ENCODE results near the gene GRID2.
"Not testable (repeated sequence)": the region's sequence is repeated elsewhere in the genome, so short reads cannot be mapped to it uniquely, and the experiment has no call there.

Gene GRID2

DNA sequence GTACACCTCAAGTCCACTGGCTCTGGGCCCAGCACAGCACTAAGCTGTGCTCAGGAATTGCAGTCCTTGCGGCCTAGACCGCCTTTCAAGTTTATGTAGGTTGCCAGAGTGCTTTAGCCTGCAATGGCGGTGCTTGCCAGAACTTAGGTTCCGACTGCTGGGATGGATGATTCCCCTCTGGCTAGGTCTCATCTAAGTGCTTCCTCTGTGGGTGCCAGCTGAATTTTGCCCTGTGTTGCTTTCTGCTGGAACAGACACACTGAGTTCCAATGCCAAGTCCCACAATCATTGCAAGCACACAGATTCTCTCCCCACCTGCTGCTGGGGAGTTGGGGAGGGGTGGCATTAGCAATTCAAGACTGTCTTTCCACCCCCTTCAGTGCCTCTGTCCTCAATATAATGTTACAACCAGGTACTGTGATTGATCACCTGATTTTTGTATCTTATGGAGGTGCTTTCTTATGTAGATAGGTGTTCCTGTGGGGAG, 129.5 kb downstream of the GRID2 start:
- in situ Hi-C loops (cut with MboI; ENCODE audit: low sequenced_read_pairs), result no loop called here

- in situ Hi-C loops (cut with MboI; ENCODE audit: low sequenced_read_pairs), result not testable (repeated sequence)
Measured at GRCh38 chr4:92438722-92439121, 135.0 kb downstream of the GRID2 start.

DNA sequence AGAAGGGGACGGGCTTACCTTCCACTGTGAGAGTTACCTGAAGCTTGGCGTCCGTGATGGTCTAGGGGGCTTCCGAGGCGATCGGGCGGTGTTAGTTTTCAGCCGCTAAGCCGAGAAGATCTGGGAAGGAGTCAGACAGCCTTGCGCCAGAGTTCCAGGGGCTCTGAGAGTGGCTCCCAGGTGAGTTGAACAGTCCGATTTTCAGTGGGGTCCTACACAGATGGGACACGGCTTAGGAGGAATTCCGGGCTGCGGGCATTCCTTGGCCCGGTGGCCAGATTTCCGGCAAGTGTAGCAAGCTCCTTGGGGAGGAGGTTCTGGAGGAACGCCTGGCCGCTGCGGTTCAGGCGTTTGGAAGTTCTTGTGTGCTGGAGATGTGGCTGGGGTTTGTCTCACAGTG, 138.4 kb downstream of the GRID2 start:
- in situ Hi-C loops (cut with MboI; ENCODE audit: low sequenced_read_pairs), result not testable (repeated sequence)

- in situ Hi-C loops (cut with MboI; ENCODE audit: low sequenced_read_pairs), result not testable (repeated sequence)
Measured at GRCh38 chr4:92444143-92444843, 140.5 kb downstream of the GRID2 start.

GRCh38 chr4:92445127-92445526, 141.4 kb downstream of the GRID2 start:
- in situ Hi-C loops (cut with MboI; ENCODE audit: low sequenced_read_pairs), result no loop called here

- in situ Hi-C loops (cut with MboI; ENCODE audit: low sequenced_read_pairs), result no loop called here
Measured at GRCh38 chr4:92447255-92447905, 143.6 kb downstream of the GRID2 start.

GRCh38 chr4:92448176-92448575, 144.4 kb downstream of the GRID2 start:
- in situ Hi-C loops (cut with MboI; ENCODE audit: low sequenced_read_pairs), result not testable (repeated sequence)

DNA sequence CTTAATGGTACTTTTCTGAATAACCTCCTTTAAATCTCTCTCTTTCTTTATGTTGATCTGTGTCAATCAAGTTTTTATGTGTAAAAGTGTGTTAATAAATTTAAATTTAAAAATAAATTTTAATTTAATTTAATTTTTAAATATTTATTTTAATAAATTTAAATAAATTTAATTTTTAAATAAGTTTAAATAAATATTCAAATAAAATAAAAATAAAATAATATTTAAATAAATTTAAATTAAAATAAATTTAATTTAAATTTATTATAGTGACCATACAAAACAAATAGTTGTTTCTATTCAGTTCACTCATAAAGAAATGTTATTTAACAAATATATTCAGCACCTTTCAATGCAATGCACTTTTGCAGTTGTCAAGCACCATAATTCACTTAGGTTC, 146.9 kb downstream of the GRID2 start:
- in situ Hi-C loops (cut with MboI; ENCODE audit: low sequenced_read_pairs), result no loop called here

- in situ Hi-C loops (cut with MboI; ENCODE audit: low sequenced_read_pairs), result no loop called here
Measured at GRCh38 chr4:92451782-92452181, 148.0 kb downstream of the GRID2 start.

DNA sequence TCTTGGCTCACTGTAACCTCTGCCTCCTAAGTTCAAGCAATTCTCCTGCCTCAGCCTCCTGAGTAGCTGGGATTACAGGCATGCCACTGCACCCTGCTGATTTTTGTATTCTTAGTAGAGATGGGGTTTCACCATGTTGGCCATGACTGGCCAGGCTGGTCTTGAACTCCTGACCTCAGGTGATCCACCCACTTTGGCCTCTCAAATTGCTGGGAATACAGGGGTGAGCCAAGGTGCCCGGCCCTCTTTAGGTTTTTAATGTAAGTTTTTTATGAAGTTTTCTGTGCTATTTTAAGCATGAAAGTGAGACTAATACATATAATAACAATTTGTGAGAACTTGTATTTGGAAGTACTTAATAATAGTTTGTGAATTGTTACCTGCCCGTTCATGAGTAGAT, 148.6 kb downstream of the GRID2 start:
- in situ Hi-C loops (cut with MboI; ENCODE audit: low sequenced_read_pairs), result not testable (repeated sequence)

- in situ Hi-C loops (cut with MboI; ENCODE audit: low sequenced_read_pairs), result no loop called here
Measured at GRCh38 chr4:92455329-92455839, 151.6 kb downstream of the GRID2 start.

DNA sequence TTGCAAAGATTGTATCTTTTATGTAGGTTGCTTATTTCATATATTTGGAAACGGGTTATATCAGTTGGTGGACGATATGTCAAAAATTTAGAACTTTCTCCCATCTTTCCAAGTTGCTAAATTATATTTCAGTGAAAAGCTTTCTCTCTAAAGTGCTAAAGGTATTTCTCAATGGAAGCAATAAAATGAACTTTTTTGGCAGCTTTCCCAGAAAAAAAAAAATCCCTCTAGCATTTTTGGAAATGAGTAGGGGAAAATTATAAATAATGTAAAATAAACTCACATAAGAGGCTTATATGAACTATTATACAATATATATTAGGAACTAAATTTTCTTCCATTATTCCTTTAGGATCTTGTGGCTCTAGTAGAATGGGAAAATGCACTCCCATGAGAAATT, 152.2 kb downstream of the GRID2 start:
- in situ Hi-C loops (cut with MboI; ENCODE audit: low sequenced_read_pairs), result no loop called here

- in situ Hi-C loops (cut with MboI; ENCODE audit: low sequenced_read_pairs), result no loop called here
Measured at GRCh38 chr4:92461732-92462131, 158.0 kb downstream of the GRID2 start.

DNA sequence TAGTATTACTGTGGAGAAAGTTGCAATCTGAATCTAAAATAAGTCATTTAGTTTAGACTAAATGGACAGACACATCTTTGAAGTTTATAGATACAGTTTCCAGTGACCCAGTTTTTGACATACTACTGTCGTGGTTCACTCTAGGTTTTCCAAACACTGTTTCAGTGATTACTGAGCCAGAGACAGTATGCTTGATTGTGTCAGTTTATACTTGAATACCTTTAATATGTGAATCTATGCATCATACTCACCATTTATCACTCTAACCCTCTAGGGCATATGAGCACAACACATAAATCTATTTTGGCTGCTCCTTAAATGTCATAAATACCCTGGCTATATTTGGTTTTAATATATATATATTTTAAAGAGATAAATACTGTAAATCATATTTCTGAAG, 173.5 kb downstream of the GRID2 start:
- in situ Hi-C loops (cut with MboI; ENCODE audit: low sequenced_read_pairs), result no loop called here

GRCh38 chr4:92483341-92483740, 179.6 kb downstream of the GRID2 start:
- in situ Hi-C loops (cut with MboI; ENCODE audit: low sequenced_read_pairs), result no loop called here

DNA sequence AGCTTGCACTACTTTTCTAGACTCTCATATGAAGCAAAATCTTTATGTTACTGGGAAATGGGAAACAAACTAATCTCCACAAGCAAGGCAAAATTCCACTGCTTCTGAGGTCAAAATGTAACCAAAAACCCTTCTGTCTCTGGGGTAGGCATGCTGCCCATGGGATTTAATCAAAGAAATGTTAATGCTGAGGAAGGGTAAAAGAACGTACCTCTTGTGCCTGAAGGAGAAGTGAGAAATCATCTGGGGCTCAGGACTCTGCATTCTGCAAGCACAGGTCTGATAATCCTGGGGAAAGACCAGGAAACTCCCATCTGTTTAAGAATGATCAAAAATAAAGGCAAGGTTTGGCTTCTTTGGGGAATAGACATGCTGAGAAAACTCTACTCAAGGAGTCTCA, 184.7 kb downstream of the GRID2 start:
- in situ Hi-C loops (cut with MboI; ENCODE audit: low sequenced_read_pairs), result no loop called here

GRCh38 chr4:92497141-92497540, 193.4 kb downstream of the GRID2 start:
- in situ Hi-C loops (cut with MboI; ENCODE audit: low sequenced_read_pairs), result no loop called here

- in situ Hi-C loops (cut with MboI; ENCODE audit: low sequenced_read_pairs), result no loop called here
Measured at GRCh38 chr4:92501456-92501855, 197.7 kb downstream of the GRID2 start.

- in situ Hi-C loops (cut with MboI; ENCODE audit: low sequenced_read_pairs), result no loop called here
Measured at GRCh38 chr4:92506933-92507332, 203.2 kb downstream of the GRID2 start.

DNA sequence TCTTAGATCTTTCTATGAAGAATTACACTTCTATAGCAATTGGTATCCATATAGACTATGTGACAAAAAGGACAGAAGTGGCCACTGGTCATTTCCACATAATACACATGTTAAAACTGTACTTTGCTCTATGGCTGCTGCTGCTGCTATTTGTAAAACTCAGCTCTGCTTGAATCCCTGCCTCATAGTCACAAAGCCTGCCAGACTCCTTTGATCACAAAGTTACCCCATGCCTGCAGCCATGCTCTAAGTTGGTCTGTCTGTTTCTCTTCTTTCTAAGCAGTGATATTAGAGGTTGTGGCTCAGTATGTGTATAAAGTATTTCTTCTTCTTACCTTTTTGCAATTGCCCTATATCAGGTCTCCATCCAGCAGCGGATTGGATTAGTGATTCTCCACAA, 210.9 kb downstream of the GRID2 start:
- in situ Hi-C loops (cut with MboI; ENCODE audit: low sequenced_read_pairs), result no loop called here

GRCh38 chr4:92516450-92516849, 212.7 kb downstream of the GRID2 start:
- in situ Hi-C loops (cut with MboI; ENCODE audit: low sequenced_read_pairs), result no loop called here

DNA sequence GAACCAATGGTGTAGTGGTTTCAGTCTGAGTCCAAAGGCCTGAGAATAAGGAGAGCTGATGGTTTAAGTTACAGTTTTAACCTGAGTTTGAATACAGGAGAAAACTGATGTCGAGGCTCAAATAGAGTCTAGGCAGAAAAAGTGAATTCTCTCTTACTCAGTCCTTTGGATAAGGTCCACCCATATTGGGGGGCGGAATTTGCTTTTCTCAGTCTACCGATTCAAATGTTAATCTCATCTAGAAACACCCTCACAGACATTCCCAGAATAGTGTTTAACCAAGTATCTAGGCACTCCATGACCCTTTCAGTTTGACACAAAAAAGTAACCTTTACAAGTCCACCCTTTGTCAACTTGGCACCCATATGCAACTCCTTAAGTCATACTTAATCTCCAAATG, 216.0 kb downstream of the GRID2 start:
- in situ Hi-C loops (cut with MboI; ENCODE audit: low sequenced_read_pairs), result no loop called here
